BJ (cell line): Measurements from ENCODE around the gene STYXL2. TPM values are rescaled to one million over a fixed set of nuclear protein-coding genes. Genes with fewer than 3 reads are reported as not detected.

Source experiments
- CTCF ChIA-PET: fragments of 350-600 bp; formaldehyde crosslinking; extraction: SDS; loops from one replicate; lab custom pipeline; 2021; ENCODE audit warnings: antibody characterized with exemption, inconsistent platforms; lab: Yijun Ruan, JAX
- POLR2A ChIA-PET: fragments of 300-600 bp; sonication (Branson Sonifier 250); formaldehyde crosslinking; extraction: SDS; loops from one replicate; lab custom pipeline; 2021; ENCODE audit warnings: antibody characterized with exemption; lab: Charles Lee
- DNase-seq: peaks from one replicate; pipeline ENCODE4 v3.0.0-alpha.2; 2011; ENCODE audit warnings: low read depth
- H3K27me3 ChIP-seq: 2 replicates; pipeline ENCODE4 v1.6.0; 2011; ENCODE audit warnings: low read length; ENCODE audit not compliant: control insufficient read depth, insufficient read depth
- H3K36me3 ChIP-seq: 2 replicates; pipeline ENCODE4 v1.5.1; 2011; ENCODE audit warnings: low read length; ENCODE audit not compliant: control insufficient read depth, insufficient read depth
- H3K4me3 ChIP-seq: 2 replicates; pipeline ENCODE4 v1.5.1; 2011; ENCODE audit warnings: low read depth, mild to moderate bottlenecking, control low read depth, low read length
- CTCF ChIP-seq: IDR thresholded peaks from 2 replicates; pipeline ENCODE4 v1.5.1; 2011; ENCODE audit warnings: low read depth, mild to moderate bottlenecking, control low read depth, inconsistent platforms, low read length, moderate library complexity; ENCODE audit not compliant: insufficient read depth
- polyA plus RNA-seq: library from polyadenylated mRNA; depleted of rRNA; stranded (reverse); fragments of >200 nt; gene quantifications from 2 replicates; pipeline ENCODE4 v1.2.3, GENCODE V29; 2011

STYXL2 gene
- polyA plus RNA-seq, 1 experiment, result not detected

- no peaks in the 10 kb centered on the region for H3K36me3 ChIP-seq
- CTCF ChIA-PET, result no interaction called here
- 0 out of 2 replicates have a peak, but pooled peaks cover 1% of the 10 kb centered on the region for H3K27me3 ChIP-seq
Measured at GRCh38 chr1:167099851-167100250, 6.0 kb downstream of the STYXL2 start.

GRCh38 chr1:167100730-167101129, 6.9 kb downstream of the STYXL2 start:
- Histone ChIP-seq H3K4me3 (no peak overlapping the region), H3K27me3 (0 out of 2 replicates have a peak, but pooled peaks cover 1% of the 10 kb centered on the region), H3K36me3 (no peaks in the 10 kb centered on the region)
- DNase-seq, result no peak
- ChIA-PET CTCF (no interaction called here), POLR2A (no interaction called here)
- no peak for TF ChIP-seq CTCF

More at GRCh38 chr1:167099851-167100250, 6.0 kb downstream of the STYXL2 start:
- no peak for DNase-seq
- no peak overlapping the region for H3K4me3 ChIP-seq
- TF ChIP-seq CTCF, result no peak
- POLR2A ChIA-PET, result no interaction called here

- CTCF ChIA-PET, result interaction anchor here (1.6 kb wide), 1 partner anchor 43 kb away, joined by 7 read pairs; no protein-coding TSS in a partner anchor
- POLR2A ChIA-PET, result no interaction called here
- no peaks in the 10 kb centered on the region for H3K36me3 ChIP-seq
- H3K4me3 ChIP-seq, result no peak overlapping the region
- 0 out of 2 replicates have a peak, but pooled peaks cover 1% of the 10 kb centered on the region for H3K27me3 ChIP-seq
- no peak for TF ChIP-seq CTCF
- DNase-seq, result no peak
Measured at GRCh38 chr1:167101754-167102153, 7.9 kb downstream of the STYXL2 start.

- H3K36me3 ChIP-seq, result no peaks in the 10 kb centered on the region
- H3K4me3 ChIP-seq, result no peak overlapping the region
- H3K27me3 ChIP-seq, result 0 out of 2 replicates have a peak, but pooled peaks cover 1% of the 10 kb centered on the region
- no peak for TF ChIP-seq CTCF
- POLR2A ChIA-PET, result no interaction called here
- no peak for DNase-seq
- CTCF ChIA-PET, result interaction anchor here (1.6 kb wide), 1 partner anchor 44 kb away, joined by 7 read pairs; no protein-coding TSS in a partner anchor
Measured at GRCh38 chr1:167102906-167103573, 9.2 kb downstream of the STYXL2 start.

- DNase-seq, result no peak
- H3K36me3 ChIP-seq, result no peaks in the 10 kb centered on the region
Measured at GRCh38 chr1:167104256-167104633, 10.4 kb downstream of the STYXL2 start.

More at GRCh38 chr1:167104256-167104633, 10.4 kb downstream of the STYXL2 start:
- CTCF ChIA-PET, result interaction anchor here (0.6 kb wide), 1 partner anchor 17 kb away, joined by 3 read pairs; no protein-coding TSS in a partner anchor
- no peak for TF ChIP-seq CTCF
- POLR2A ChIA-PET, result no interaction called here
- H3K4me3 ChIP-seq, result no peak overlapping the region
- 0 out of 2 replicates have a peak, but pooled peaks cover 1% of the 10 kb centered on the region for H3K27me3 ChIP-seq
